Caco-2 (cell line): ENCODE measurements around the gene YBEY. TPM values are rescaled to one million over a fixed set of nuclear protein-coding genes. Genes with fewer than 3 reads are reported as not detected.

Experiments used
- BruUV-seq: library from RNA; stranded (reverse); fragments of 400-500 nt; replicated peaks from 2 replicates; lab custom pipeline; 2021; lab: Mats Ljungman, UMichigan
- CTCF ChIA-PET: fragments of 300-600 bp; sonication (Branson Sonifier 250); formaldehyde crosslinking; loops from one replicate; lab custom pipeline; 2022; ENCODE audit warnings: antibody characterized with exemption; lab: Charles Lee
- POLR2A ChIA-PET: fragments of 300-600 bp; sonication (Branson Sonifier 250); formaldehyde crosslinking; loops from one replicate; lab custom pipeline; 2022; ENCODE audit warnings: antibody characterized with exemption; lab: Charles Lee
- DNase-seq, 2 experiments: peaks; one replicate each; pipeline versions ENCODE4 v3.0.0 to v3.0.0-alpha.2; 2020 to 2022
- H3K27me3 ChIP-seq: replicated peaks from 2 replicates; pipeline ENCODE4 v1.6.0; 2011; ENCODE audit warnings: low read length; ENCODE audit not compliant: control insufficient read depth, insufficient read depth
- H3K36me3 ChIP-seq: 2 replicates; pipeline ENCODE4 v1.5.1; 2011; ENCODE audit warnings: low read length; ENCODE audit not compliant: control insufficient read depth, insufficient read depth
- H3K4me1 ChIP-seq: fragments of 250-450 bp; sonication (Bioruptor Pico); 2 replicates; pipeline ENCODE4 v1.5.1; 2020; ENCODE audit warnings: mild to moderate bottlenecking
- H3K4me3 ChIP-seq: 2 replicates; pipeline ENCODE4 v1.5.1; 2011; ENCODE audit warnings: low read depth, mild to moderate bottlenecking, control low read depth, low read length
- H3K9me3 ChIP-seq: fragments of 250-450 bp; sonication (Bioruptor Pico); 2 replicates; pipeline ENCODE4 v1.5.1; 2020; ENCODE audit warnings: mild to moderate bottlenecking, moderate library complexity
- H3K27ac Mint-ChIP-seq: one replicate; pipeline ENCODE4 v1.8.0; 2022; ENCODE audit warnings: mixed read lengths; ENCODE audit not compliant: unreplicated experiment
- H3K27me3 Mint-ChIP-seq: one replicate; pipeline ENCODE4 v1.8.0; 2022; ENCODE audit warnings: mixed read lengths; ENCODE audit not compliant: insufficient read depth, unreplicated experiment
- H3K36me3 Mint-ChIP-seq: one replicate; pipeline ENCODE4 v1.8.0; 2022; ENCODE audit warnings: mild to moderate bottlenecking, mixed read lengths; ENCODE audit not compliant: insufficient read depth, unreplicated experiment
- H3K4me1 Mint-ChIP-seq: one replicate; pipeline ENCODE4 v1.8.0; 2022; ENCODE audit warnings: low read depth, mixed read lengths; ENCODE audit not compliant: unreplicated experiment
- H3K4me3 Mint-ChIP-seq: one replicate; pipeline ENCODE4 v1.8.0; 2022; ENCODE audit warnings: mild to moderate bottlenecking, moderate library complexity, mixed read lengths; ENCODE audit not compliant: unreplicated experiment
- H3K9me3 Mint-ChIP-seq: one replicate; pipeline ENCODE4 v1.8.0; 2022; ENCODE audit warnings: mixed read lengths; ENCODE audit not compliant: unreplicated experiment
- intact Hi-C: fragments of 100-400 bp; cut with micrococcal nuclease; formaldehyde crosslinking; loops from one replicate; pipeline ENCODE4 v1.10.0; 2022; ENCODE audit not compliant: unreplicated experiment
- total RNA-seq: library from RNA; stranded (reverse); gene quantifications from 2 replicates; pipeline ENCODE4 v1.2.3, GENCODE V29; 2022
- TF ChIP-seq, protein P1 (sequence below), 2 experiments: fragments of 200-600 bp in 1 of 2; IDR thresholded peaks; 1 replicate in 1 of 2; 2 replicates in 1 of 2; pipeline versions ENCODE4 v1.5.1 to v1.8.0; 2011 to 2022; ENCODE audit warnings: antibody characterized with exemption in 1 of 2, control low read depth in 1 of 2, inconsistent platforms in 1 of 2, low read depth in 1 of 2, low read length in 1 of 2, mild to moderate bottlenecking in 1 of 2, moderate library complexity in 1 of 2; ENCODE audit not compliant: insufficient read depth in 1 of 2, severe bottlenecking in 1 of 2, unreplicated experiment in 1 of 2

The YBEY gene
- total RNA-seq, 1 experiment from 2014 or later, result 10.6 TPM

GRCh38 chr21:46311568-46311967 is 25.4 kb downstream of the YBEY start:
- DNase-seq, result no peak
- Histone ChIP-seq H3K9me3 (no peaks in the 10 kb centered on the region), H3K27me3 (no peaks in the 10 kb centered on the region), H3K4me1 (no peaks in the 10 kb centered on the region), H3K4me3 (no peak overlapping the region), H3K36me3 (no peaks in the 10 kb centered on the region)
- Mint-ChIP-seq H3K4me3 (no peak overlapping the region), H3K36me3 (peaks cover 5% of the 10 kb centered on the region), H3K27ac (no peak overlapping the region), H3K27me3 (no peaks in the 10 kb centered on the region), H3K4me1 (no peaks in the 10 kb centered on the region), H3K9me3 (no peaks in the 10 kb centered on the region)
- no TSS peak for BruUV-seq
- intact Hi-C loops, result no loop called here
- CTCF ChIA-PET, result no interaction called here
- TF ChIP-seq, protein P1, sequence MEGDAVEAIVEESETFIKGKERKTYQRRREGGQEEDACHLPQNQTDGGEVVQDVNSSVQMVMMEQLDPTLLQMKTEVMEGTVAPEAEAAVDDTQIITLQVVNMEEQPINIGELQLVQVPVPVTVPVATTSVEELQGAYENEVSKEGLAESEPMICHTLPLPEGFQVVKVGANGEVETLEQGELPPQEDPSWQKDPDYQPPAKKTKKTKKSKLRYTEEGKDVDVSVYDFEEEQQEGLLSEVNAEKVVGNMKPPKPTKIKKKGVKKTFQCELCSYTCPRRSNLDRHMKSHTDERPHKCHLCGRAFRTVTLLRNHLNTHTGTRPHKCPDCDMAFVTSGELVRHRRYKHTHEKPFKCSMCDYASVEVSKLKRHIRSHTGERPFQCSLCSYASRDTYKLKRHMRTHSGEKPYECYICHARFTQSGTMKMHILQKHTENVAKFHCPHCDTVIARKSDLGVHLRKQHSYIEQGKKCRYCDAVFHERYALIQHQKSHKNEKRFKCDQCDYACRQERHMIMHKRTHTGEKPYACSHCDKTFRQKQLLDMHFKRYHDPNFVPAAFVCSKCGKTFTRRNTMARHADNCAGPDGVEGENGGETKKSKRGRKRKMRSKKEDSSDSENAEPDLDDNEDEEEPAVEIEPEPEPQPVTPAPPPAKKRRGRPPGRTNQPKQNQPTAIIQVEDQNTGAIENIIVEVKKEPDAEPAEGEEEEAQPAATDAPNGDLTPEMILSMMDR (IDR thresholded peaks at IDR 0.05; ENCODE audit: insufficient read depth in 1 of 2, low read depth in 1 of 2, low read length in 1 of 2, severe bottlenecking in 1 of 2, unreplicated experiment in 1 of 2), result no peak
- POLR2A ChIA-PET, result no interaction called here

- H3K27ac Mint-ChIP-seq, result no peak overlapping the region
- POLR2A ChIA-PET, result no interaction called here
Observed at GRCh38 chr21:46312949-46313348, 26.8 kb downstream of the YBEY start.

GRCh38 chr21:46314441-46315020 is 28.4 kb downstream of the YBEY start:
- no TSS peak for BruUV-seq
- DNase-seq, result no peak
- Histone ChIP-seq H3K27me3 (no peaks in the 10 kb centered on the region), H3K4me3 (no peak overlapping the region), H3K9me3 (no peaks in the 10 kb centered on the region), H3K36me3 (no peaks in the 10 kb centered on the region), H3K4me1 (no peaks in the 10 kb centered on the region)
- intact Hi-C loops, result no loop called here
- no peaks in the 10 kb centered on the region for H3K27me3 Mint-ChIP-seq
- H3K36me3 Mint-ChIP-seq, result peaks cover 5% of the 10 kb centered on the region
- TF ChIP-seq, protein P1 (IDR thresholded peaks at IDR 0.05; ENCODE audit: insufficient read depth in 1 of 2, low read depth in 1 of 2, low read length in 1 of 2, severe bottlenecking in 1 of 2, unreplicated experiment in 1 of 2), result no peak
- no peaks in the 10 kb centered on the region for H3K9me3 Mint-ChIP-seq
- CTCF ChIA-PET, result no interaction called here
- no peak overlapping the region for H3K4me3 Mint-ChIP-seq
- H3K4me1 Mint-ChIP-seq, result no peaks in the 10 kb centered on the region
- H3K27ac Mint-ChIP-seq, result no peak overlapping the region
- POLR2A ChIA-PET, result no interaction called here

More at GRCh38 chr21:46312949-46313348, 26.8 kb downstream of the YBEY start:
- Mint-ChIP-seq H3K4me3 (no peak overlapping the region), H3K27me3 (no peaks in the 10 kb centered on the region), H3K4me1 (no peaks in the 10 kb centered on the region), H3K9me3 (no peaks in the 10 kb centered on the region), H3K36me3 (peaks cover 5% of the 10 kb centered on the region)
- Histone ChIP-seq H3K36me3 (no peaks in the 10 kb centered on the region), H3K4me3 (no peak overlapping the region), H3K9me3 (no peaks in the 10 kb centered on the region), H3K27me3 (no peaks in the 10 kb centered on the region), H3K4me1 (no peaks in the 10 kb centered on the region)
- intact Hi-C loops, result no loop called here
- TF ChIP-seq, protein P1 (IDR thresholded peaks at IDR 0.05; ENCODE audit: insufficient read depth in 1 of 2, low read depth in 1 of 2, low read length in 1 of 2, severe bottlenecking in 1 of 2, unreplicated experiment in 1 of 2), result no peak
- DNase-seq, result no peak
- CTCF ChIA-PET, result interaction anchor here (0.7 kb wide), 1 partner anchor 12 kb away, joined by 3 read pairs; no protein-coding TSS in a partner anchor
- BruUV-seq, result no TSS peak
